GM18498 (cell line): Measurements from ENCODE around the gene ZNF827.

Experiments used
- ATAC-seq: cut with Tn5 transposase; IDR thresholded peaks from one replicate; pipeline ENCODE4 v1.9.1; 2021; ENCODE audit warnings: mild to moderate bottlenecking, moderate library complexity; ENCODE audit not compliant: unreplicated experiment

The ZNF827 gene

GRCh38 chr4:145890689-145891088 lies 47.9 kb downstream of the ZNF827 start:
- no peak for ATAC-seq

GRCh38 chr4:145888393-145888792 lies 50.2 kb downstream of the ZNF827 start:
- no peak for ATAC-seq

DNA sequence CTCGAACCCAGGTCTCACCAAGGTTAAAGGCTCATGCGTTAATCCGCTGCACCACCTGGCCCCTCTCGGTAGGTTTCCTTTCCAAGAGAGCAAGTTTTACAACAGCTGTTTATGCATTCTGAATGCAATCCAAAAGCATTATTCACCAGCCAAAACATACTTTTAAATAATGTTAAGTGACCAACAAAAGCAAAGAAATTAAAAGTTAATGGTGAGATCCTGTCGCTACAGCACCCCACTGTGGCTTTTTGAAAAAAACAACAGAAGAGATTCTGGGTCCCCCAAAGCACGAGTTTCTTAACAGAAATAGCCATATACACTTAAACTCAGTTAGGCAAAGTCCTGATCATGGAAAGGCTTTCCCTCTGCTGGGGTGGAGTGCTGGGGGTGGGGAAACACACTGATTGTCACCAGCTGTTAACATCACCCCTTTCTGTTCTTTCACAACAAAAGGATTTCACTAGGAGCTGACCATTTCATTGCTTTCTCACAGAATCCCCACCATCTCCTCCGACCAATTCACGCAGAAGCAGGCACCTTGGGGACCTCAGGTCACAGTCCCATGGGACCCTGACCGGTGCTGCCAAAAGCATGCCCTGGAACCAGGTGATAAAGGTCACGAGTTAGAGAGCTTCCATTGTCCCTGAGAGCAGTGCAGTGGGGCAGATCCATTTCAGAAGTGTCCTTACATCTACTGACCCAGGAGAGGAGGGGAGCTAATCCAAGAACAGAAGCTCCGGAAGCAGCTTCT lies 51.2 kb downstream of the ZNF827 start:
- no peak for ATAC-seq

GRCh38 chr4:145886871-145887240 lies 51.8 kb downstream of the ZNF827 start:
- ATAC-seq, result no peak

DNA sequence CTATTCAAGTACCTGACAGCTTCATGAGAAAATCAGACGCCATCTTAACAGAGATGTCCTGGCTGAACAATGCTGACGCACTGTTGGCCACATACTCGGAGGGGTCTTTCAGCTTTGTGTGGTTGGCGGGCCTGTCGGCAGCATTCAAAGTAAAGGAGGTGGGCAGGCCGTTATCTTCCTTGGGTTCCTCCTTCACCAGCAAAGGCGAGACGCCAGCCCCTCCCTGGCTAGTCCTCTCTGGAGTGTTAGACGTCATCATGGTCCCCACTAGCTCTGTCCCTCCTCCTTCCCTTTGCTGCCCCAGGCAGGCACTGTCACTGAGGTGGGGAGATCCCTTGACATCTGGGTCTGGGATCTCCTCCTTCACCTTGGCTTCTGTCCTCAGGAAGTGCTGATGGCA lies 53.0 kb downstream of the ZNF827 start:
- no peak for ATAC-seq

GRCh38 chr4:145884775-145885174 lies 53.8 kb downstream of the ZNF827 start:
- no peak for ATAC-seq

GRCh38 chr4:145883101-145883694 lies 55.4 kb downstream of the ZNF827 start:
- no peak for ATAC-seq

DNA sequence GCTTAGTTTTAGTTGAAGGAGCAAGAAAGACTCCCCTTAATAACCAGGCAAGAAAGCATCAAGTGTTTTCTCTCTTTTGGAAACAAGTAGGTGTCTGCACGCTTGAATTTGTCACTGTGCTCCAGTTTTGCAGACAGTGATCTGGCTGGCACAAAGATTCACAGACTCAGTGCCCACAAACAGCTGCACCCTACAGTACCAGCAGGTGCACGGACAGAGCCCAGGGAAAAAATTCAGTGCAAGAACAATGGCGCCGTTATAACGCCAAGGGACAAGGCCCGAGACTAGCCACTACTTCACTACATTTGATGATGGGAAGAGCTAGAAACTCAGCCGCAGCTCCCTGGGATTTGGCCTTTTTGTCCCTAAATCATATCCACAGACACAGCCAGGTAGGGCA lies 56.0 kb downstream of the ZNF827 start:
- no peak for ATAC-seq

DNA sequence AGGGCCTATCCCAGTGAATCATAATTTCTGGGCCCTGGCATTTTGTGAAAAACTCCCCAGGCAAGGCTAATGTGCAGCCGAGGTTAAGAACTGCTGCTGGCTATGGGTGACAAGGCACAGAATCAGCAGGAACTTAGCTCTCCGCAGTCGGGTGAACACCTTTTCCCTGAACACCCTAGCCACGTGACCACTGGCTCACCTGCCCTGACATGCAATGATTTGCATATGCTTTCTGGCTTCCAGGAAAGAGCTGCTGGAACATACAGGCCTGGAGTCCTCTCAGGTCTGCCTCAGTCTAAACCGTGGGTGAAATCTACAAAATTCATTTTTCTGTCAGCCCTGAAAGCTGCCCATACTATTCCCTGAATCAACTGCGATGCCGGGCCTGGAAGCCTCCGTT lies 56.6 kb downstream of the ZNF827 start:
- ATAC-seq, result peak; percentile 54

GRCh38 chr4:145881576-145881975 lies 57.0 kb downstream of the ZNF827 start:
- peak; percentile 58 for ATAC-seq

DNA sequence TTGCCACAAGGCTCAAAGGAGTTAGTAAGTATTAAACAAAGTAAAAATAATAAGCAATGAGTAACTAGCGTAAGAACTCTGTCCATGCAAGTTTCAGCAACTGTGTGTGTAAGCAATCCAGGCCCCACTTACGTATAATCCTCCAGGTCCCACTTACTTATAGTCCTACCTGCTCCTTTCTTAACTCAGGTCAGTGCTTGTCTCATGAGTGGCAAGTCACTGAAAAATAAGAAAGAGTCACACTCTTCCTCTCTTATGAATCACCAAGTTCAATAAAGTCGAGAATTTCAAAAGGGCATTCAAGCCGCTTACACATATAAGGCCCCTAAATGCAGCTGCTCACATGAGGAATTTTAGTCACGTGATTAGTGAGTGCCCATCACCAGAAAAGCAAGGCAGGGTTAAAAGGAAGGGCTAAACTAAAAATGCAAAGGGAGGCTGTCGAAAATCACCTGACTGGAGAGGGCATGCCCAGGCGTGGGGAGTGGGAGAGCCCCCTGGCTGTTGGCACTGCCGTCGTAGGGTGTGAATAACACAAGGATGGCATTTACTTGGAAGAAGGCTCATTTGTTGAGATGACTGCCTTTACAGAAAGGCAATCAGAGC lies 58.2 kb downstream of the ZNF827 start:
- no peak for ATAC-seq

- ATAC-seq, result no peak
These were observed 59.0 kb downstream of the ZNF827 start for GRCh38 chr4:145879598-145879997.

- ATAC-seq, result no peak
These were observed 59.9 kb downstream of the ZNF827 start for GRCh38 chr4:145878501-145879435.

DNA sequence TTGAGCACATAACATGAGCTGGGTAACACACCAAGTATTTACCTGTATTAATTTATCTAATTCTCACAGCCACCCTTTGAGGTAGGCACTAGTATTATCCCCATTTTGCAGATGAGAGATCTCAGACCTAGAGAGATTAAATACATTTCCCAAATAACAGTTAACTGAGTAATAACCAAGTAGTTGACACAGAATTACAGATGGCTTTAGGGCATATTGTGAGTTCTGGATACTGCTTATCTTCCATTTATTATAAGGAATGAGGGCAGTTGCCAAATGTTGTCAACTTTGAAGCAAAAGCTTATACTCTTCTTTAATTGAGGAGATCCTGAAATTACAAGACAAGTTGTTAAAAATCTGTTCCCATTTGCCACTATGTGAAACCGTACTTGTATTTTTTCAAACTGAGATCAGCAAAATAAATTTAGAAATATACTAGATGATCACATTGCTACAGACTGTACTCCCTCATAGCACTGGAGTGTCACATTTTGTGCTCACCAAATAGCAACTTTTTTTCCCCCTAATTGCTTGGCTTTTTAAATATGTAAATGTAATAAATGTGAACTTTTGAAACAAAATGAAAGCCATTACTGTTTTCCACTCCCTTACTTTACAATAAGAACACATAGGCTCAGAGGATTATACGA lies 62.0 kb downstream of the ZNF827 start:
- ATAC-seq, result no peak

- no peak for ATAC-seq
These were observed 64.7 kb downstream of the ZNF827 start for GRCh38 chr4:145873901-145874300.

DNA sequence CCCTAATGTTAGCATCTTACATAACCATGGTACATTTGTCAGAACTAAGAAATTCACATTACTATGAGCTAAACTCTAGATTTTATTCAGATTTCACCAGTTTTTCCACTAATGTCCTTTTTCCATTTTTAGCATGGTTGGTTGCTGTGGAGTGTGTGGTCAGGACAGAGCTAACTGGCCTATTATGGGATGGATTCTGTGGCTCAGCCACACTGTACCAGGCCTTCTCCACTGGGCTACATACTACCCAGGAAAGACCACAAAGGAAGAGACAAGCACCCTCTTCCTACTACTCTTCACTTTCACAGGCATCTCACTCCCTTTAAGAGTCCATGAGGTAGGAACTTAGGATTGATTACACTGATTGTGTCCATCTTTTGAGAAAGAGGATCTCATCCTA lies 67.4 kb downstream of the ZNF827 start:
- no peak for ATAC-seq

- ATAC-seq, result peak; percentile 31
These were observed 68.2 kb downstream of the ZNF827 start for GRCh38 chr4:145870155-145871020.

- ATAC-seq, result peak; percentile 75
These were observed 69.8 kb downstream of the ZNF827 start for GRCh38 chr4:145868637-145869409.

- ATAC-seq, result no peak
These were observed 71.2 kb downstream of the ZNF827 start for GRCh38 chr4:145867406-145867805.
